COLO668 (cell line): ENCODE measurements around the gene URB1.
"Not testable (repeated sequence)": the region's sequence is repeated elsewhere in the genome, so short reads cannot be mapped to it uniquely, and the experiment has no call there.

Source experiments
- DNase-seq: peaks from one replicate; lab custom pipeline; 2025; ENCODE audit not compliant: unreplicated experiment; lab: John Stamatoyannopoulos, UW

Gene URB1

GRCh38 chr21:32320059-32320458, 72.8 kb downstream of the URB1 start:
- DNase-seq = no peak

GRCh38 chr21:32319012-32319411, 73.8 kb downstream of the URB1 start:
- DNase-seq = no peak

GRCh38 chr21:32317726-32318125, 75.1 kb downstream of the URB1 start:
- DNase-seq = no peak

GRCh38 chr21:32316361-32317215, 76.2 kb downstream of the URB1 start:
- no peak for DNase-seq

- DNase-seq = no peak
Observed at GRCh38 chr21:32315511-32316281, 77.1 kb downstream of the URB1 start.

GRCh38 chr21:32314806-32315205, 78.0 kb downstream of the URB1 start:
- no peak for DNase-seq

- no peak for DNase-seq
Observed at GRCh38 chr21:32312976-32313375, 79.8 kb downstream of the URB1 start.

GRCh38 chr21:32312326-32312725, 80.5 kb downstream of the URB1 start:
- DNase-seq = no peak

GRCh38 chr21:32311621-32312020, 81.2 kb downstream of the URB1 start:
- no peak for DNase-seq

- DNase-seq = not testable (repeated sequence)
Observed at GRCh38 chr21:32310976-32311375, 81.8 kb downstream of the URB1 start.

GRCh38 chr21:32309906-32310460, 82.8 kb downstream of the URB1 start:
- no peak for DNase-seq

GRCh38 chr21:32308696-32309095, 84.1 kb downstream of the URB1 start:
- DNase-seq = no peak

GRCh38 chr21:32307706-32308105, 85.1 kb downstream of the URB1 start:
- DNase-seq = no peak

GRCh38 chr21:32306021-32306780, 86.6 kb downstream of the URB1 start:
- DNase-seq = no peak

GRCh38 chr21:32304998-32305397, 87.8 kb downstream of the URB1 start:
- no peak for DNase-seq

- no peak for DNase-seq
Observed at GRCh38 chr21:32303385-32303784, 89.4 kb downstream of the URB1 start.

GRCh38 chr21:32302560-32302959, 90.3 kb downstream of the URB1 start:
- no peak for DNase-seq

GRCh38 chr21:32301596-32301995, 91.2 kb downstream of the URB1 start:
- DNase-seq = no peak

- no peak for DNase-seq
Observed at GRCh38 chr21:32300117-32300681, 92.6 kb downstream of the URB1 start.

- no peak for DNase-seq
Observed at GRCh38 chr21:32299695-32300094, 93.1 kb downstream of the URB1 start.

GRCh38 chr21:32298658-32299081, 94.1 kb downstream of the URB1 start, which contains the start of gene MRAP:
Gene MRAP, plus strand, starts transcription at chr21:32298855. Its CDS starts 117 bp downstream, at chr21:32298972.
- DNase-seq = no peak
